ENCODE results near the gene ZNF615.

DNA sequence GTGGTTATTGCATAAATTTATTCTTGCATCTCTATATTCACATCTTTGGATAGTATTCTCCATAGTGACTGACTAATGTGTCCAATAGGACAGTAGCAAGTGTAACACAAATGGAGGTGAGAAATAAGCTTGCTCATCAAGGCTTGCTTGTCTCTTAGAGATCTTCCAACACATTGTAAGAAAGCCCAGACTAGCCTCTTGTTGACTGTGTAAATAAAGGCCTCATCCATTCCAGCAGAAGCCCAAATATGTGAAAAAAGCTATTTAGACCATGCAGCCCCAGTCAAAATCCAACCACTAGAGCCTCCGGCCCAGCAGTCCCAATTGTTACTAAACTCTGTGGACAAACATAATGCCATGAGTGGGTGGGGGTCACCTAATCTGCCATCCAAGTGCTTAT, 2.7 kb upstream of the ZNF615 start:
- no peak for TF ChIP-seq POLR2AphosphoS5 (IDR thresholded peaks at IDR 0.05)
- TF ChIP-seq, protein P1, sequence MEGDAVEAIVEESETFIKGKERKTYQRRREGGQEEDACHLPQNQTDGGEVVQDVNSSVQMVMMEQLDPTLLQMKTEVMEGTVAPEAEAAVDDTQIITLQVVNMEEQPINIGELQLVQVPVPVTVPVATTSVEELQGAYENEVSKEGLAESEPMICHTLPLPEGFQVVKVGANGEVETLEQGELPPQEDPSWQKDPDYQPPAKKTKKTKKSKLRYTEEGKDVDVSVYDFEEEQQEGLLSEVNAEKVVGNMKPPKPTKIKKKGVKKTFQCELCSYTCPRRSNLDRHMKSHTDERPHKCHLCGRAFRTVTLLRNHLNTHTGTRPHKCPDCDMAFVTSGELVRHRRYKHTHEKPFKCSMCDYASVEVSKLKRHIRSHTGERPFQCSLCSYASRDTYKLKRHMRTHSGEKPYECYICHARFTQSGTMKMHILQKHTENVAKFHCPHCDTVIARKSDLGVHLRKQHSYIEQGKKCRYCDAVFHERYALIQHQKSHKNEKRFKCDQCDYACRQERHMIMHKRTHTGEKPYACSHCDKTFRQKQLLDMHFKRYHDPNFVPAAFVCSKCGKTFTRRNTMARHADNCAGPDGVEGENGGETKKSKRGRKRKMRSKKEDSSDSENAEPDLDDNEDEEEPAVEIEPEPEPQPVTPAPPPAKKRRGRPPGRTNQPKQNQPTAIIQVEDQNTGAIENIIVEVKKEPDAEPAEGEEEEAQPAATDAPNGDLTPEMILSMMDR (IDR thresholded peaks at IDR 0.05), result no peak
